ENCODE measurements around the gene POLR3H. TPM values are rescaled to one million over a fixed set of nuclear protein-coding genes. Genes with fewer than 3 reads are reported as not detected.
"Not testable (repeated sequence)": the region's sequence is repeated elsewhere in the genome, so short reads cannot be mapped to it uniquely, and the experiment has no call there.

Gene POLR3H, protein sequence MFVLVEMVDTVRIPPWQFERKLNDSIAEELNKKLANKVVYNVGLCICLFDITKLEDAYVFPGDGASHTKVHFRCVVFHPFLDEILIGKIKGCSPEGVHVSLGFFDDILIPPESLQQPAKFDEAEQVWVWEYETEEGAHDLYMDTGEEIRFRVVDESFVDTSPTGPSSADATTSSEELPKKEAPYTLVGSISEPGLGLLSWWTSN
- total RNA-seq (15.2 TPM), polyA plus RNA-seq (10 to 100 TPM; 12.1 to 21.3 (median 16.9) TPM)

DNA sequence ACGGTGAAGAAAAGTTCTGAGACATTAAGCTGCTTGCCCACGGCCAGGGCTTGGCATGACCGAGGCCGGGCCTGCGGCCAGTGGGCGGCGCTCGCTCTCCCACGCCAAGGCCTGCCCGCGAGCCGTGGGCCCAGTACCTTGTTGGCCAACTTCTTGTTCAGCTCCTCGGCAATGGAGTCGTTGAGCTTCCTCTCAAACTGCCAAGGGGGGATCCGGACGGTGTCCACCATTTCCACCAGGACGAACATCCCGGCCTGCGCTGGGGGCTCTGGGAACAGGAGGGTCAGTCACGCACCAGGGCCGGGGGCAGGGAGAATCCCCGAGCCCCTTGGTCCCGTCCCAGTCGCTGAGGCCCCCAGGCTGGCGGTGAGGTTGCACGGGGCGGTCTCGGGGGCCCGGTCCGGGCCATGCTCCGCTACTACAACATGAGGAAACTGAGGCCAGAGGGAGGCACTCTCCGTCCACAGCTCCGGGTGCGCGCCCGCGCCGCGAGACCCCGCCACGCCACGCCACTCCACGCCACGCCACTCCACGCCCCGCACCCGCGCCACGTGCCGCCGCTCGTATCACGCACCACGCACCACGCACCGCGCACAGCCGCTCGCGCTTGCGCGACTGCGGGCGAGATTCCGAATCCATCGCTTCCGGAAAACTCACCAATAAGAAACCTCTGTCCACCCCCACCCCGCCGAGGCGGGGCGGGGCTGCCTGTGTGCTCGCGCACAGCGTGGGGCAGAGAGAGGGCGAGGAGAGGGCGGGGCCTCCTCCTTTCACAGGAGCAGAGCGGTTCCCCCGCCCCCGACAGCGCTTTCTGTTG, at the start of gene POLR3H:
Gene POLR3H, minus strand, starts transcription at position 617 of the 817 bp plus-strand sequence. Its CDS starts 369 bp downstream, at position 248.
- peak within 1 kb of the TSS; percentile 95 to 99 (median 97) for H3K4me3 Mint-ChIP-seq
- peak within 1 kb of the TSS; percentile 77 for H3K27ac ChIP-seq (ENCODE audit: insufficient read depth, low read length, poor library complexity, severe bottlenecking)
- no peaks in the 10 kb centered on the region for H3K27me3 Mint-ChIP-seq
- H3K9me3 ChIP-seq (ENCODE audit: control insufficient read depth in 2 of 2, low read length in 2 of 2): no peaks in the 10 kb centered on the region
- H3K9me3 Mint-ChIP-seq: no peaks in the 10 kb centered on the region
- ATAC-seq (ENCODE audit: low read depth in 2 of 2) (peak; percentile 97 to 98), DNase-seq (peak; percentile 94 to 98 (median 96))
- H3K36me3 ChIP-seq (ENCODE audit: control insufficient read depth, insufficient read depth, low read length): peaks cover 10% of the 10 kb centered on the region
- peak within 1 kb of the TSS; percentile 88 to 97 (median 94) for H3K27ac Mint-ChIP-seq
- H3K4me1 Mint-ChIP-seq: peaks cover 0 to 51% (median 27%) of the 10 kb centered on the region in 4 donors
- H3K36me3 Mint-ChIP-seq: no peaks in the 10 kb centered on the region
- peak within 1 kb of the TSS; percentile 82 for H3K4me3 ChIP-seq (ENCODE audit: low read depth, low read length)
- H3K4me1 ChIP-seq (ENCODE audit: control insufficient read depth, insufficient read depth, low read length, poor library complexity, severe bottlenecking): peaks cover 13% of the 10 kb centered on the region
- no peaks in the 10 kb centered on the region for H3K27me3 ChIP-seq (ENCODE audit: control insufficient read depth, insufficient read depth, low read length)

DNA sequence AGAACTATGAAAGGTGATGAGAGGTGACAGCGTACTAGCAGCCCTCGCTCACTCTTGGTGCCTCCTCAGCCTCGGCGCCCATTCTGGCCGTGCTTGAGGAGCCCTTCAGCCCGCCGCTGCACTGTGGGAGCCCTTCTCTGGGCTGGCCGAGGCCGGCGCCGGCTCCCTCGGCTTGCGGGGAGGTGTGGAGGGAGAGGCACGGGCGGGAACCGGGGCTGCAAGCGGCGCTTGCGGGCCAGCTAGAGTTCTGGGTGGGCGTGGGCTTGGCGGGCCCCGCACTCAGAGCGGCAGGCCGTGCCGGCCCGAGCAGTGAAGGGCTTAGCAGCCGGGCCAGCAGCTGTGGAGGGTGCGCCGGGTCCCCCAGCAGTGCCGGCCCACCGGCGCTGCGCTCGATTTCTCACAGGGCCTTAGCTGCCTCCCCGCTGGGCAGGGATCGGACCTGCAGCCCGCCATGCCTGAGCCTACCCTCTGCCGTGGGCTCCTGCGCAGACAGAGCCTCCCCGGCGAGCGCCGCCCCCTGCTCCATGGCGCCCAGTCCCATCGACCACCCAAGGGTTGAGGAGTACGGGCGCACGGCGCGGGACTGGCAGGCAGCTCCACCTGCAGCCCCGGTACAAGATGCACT, 49.2 kb upstream of the POLR3H start:
- H3K4me1 ChIP-seq (ENCODE audit: control insufficient read depth, insufficient read depth, low read length, poor library complexity, severe bottlenecking); H3K9me3 ChIP-seq (ENCODE audit: control insufficient read depth in 2 of 2, low read length in 2 of 2); H3K27ac ChIP-seq (ENCODE audit: insufficient read depth, low read length, poor library complexity, severe bottlenecking); H3K27me3 ChIP-seq (ENCODE audit: control insufficient read depth, insufficient read depth, low read length); DNase-seq; H3K36me3 Mint-ChIP-seq; H3K4me3 ChIP-seq (ENCODE audit: low read depth, low read length); ATAC-seq (ENCODE audit: low read depth in 2 of 2); H3K27me3 Mint-ChIP-seq; H3K27ac Mint-ChIP-seq; H3K36me3 ChIP-seq (ENCODE audit: control insufficient read depth, insufficient read depth, low read length); H3K9me3 Mint-ChIP-seq: not testable (repeated sequence)
- H3K4me3 Mint-ChIP-seq: peak overlapping the region in 1 of 4 donors; percentile 44
- H3K4me1 Mint-ChIP-seq: peaks cover 0 to 16% (median 7%) of the 10 kb centered on the region in 4 donors

DNA sequence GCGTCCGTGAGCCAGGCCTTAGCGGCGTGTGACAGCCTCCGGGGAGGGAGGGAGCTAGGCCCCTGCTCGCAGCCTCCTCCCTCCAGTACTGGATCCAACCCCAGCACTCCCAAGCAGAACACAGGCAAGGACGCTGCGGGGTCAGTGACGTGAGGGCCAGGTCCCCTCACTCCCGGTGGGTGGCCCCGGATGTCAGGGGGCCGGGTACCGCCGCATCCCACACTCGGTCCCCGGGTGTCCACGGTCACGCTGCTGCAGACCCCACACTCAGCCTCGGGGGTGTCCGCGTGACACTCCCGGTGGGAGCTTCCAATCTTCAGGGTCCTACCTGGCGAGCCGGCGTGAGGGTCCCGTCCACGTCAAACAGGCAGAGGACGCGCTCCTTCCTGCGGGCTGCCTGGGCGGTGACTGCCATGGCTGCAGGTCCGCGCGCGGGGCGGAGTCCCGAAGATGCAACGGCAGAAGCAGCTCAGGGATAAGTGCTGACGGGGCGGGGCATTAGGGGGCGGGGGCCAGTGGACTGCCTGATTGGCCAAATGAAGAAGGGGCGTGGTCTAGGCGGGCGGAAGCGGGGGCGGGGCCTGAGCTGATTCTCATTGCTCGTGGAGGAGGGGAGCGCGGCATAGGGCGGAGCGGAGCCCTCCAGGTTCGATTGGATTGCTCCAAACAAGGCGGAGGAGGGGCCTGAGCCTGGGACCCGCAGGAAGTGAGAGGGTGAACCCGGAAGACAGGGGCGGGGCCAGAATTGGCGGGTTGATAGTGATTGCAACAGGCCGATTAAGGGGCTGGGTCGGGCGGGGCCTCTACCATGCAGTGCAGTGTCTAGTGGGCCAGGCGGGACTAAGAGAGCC, 45.3 kb upstream of the POLR3H start, which contains the start of gene PMM1:
Gene PMM1, minus strand, starts transcription at position 450 of the 851 bp plus-strand sequence. Its CDS starts 35 bp downstream, at position 415.
- Mint-ChIP-seq H3K27me3 (no peaks in the 10 kb centered on the region), H3K4me3 (peak within 1 kb of the TSS; percentile 87 to 95 (median 93)), H3K4me1 (peaks cover 0 to 32% (median 21%) of the 10 kb centered on the region in 4 donors), H3K27ac (peak within 1 kb of the TSS; percentile 90 to 95 (median 92)), H3K36me3 (no peaks in the 10 kb centered on the region), H3K9me3 (peaks cover 0 to 2% (median 0%) of the 10 kb centered on the region in 7 donors)
- peak within 1 kb of the TSS; percentile 73 for H3K27ac ChIP-seq (ENCODE audit: insufficient read depth, low read length, poor library complexity, severe bottlenecking)
- H3K36me3 ChIP-seq (ENCODE audit: control insufficient read depth, insufficient read depth, low read length): peaks cover 8% of the 10 kb centered on the region
- DNase-seq: peak; percentile 100
- peak; percentile 97 to 98 for ATAC-seq (ENCODE audit: low read depth in 2 of 2)
- peak within 1 kb of the TSS; percentile 67 for H3K4me3 ChIP-seq (ENCODE audit: low read depth, low read length)
- no peaks in the 10 kb centered on the region for H3K27me3 ChIP-seq (ENCODE audit: control insufficient read depth, insufficient read depth, low read length)
- H3K4me1 ChIP-seq (ENCODE audit: control insufficient read depth, insufficient read depth, low read length, poor library complexity, severe bottlenecking): peaks cover 18% of the 10 kb centered on the region
- no peaks in the 10 kb centered on the region for H3K9me3 ChIP-seq (ENCODE audit: control insufficient read depth in 2 of 2, low read length in 2 of 2)

DNA sequence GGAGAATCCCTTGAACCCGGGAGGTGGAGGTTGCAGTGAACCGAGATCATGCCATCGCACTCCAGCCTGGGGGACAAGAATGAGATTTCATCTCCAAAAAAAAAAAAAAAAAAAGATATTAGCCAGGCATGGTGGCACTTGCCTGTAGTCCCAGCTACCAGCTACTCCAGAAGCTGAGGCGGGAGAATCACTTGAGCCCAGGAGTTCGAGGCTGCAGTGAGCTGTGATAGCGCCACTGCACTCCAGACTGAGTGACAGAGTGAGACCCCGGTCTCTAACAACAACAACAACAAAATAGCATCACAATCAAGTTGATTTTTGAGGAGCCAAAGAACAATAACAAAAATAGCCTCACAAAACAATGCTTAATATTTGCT, 43.1 kb upstream of the POLR3H start:
- Mint-ChIP-seq H3K4me3 (peak overlapping the region in 3 of 4 donors; percentile 33 to 88 (median 87)), H3K4me1 (peaks cover 0 to 37% (median 23%) of the 10 kb centered on the region in 4 donors), H3K27me3 (no peaks in the 10 kb centered on the region), H3K36me3 (peaks cover 15% of the 10 kb centered on the region), H3K9me3 (peaks cover 0 to 2% (median 0%) of the 10 kb centered on the region in 7 donors), H3K27ac (peak overlapping the region in 1 of 3 donors; percentile 17)
- H3K9me3 ChIP-seq (ENCODE audit: control insufficient read depth in 2 of 2, low read length in 2 of 2): no peaks in the 10 kb centered on the region
- H3K4me1 ChIP-seq (ENCODE audit: control insufficient read depth, insufficient read depth, low read length, poor library complexity, severe bottlenecking): peaks cover 18% of the 10 kb centered on the region
- ATAC-seq (ENCODE audit: low read depth in 2 of 2): no peak
- no peak overlapping the region for H3K27ac ChIP-seq (ENCODE audit: insufficient read depth, low read length, poor library complexity, severe bottlenecking)
- no peak for DNase-seq
- no peaks in the 10 kb centered on the region for H3K27me3 ChIP-seq (ENCODE audit: control insufficient read depth, insufficient read depth, low read length)
- H3K36me3 ChIP-seq (ENCODE audit: control insufficient read depth, insufficient read depth, low read length): peaks cover 28% of the 10 kb centered on the region
- no peak overlapping the region for H3K4me3 ChIP-seq (ENCODE audit: low read depth, low read length)

DNA sequence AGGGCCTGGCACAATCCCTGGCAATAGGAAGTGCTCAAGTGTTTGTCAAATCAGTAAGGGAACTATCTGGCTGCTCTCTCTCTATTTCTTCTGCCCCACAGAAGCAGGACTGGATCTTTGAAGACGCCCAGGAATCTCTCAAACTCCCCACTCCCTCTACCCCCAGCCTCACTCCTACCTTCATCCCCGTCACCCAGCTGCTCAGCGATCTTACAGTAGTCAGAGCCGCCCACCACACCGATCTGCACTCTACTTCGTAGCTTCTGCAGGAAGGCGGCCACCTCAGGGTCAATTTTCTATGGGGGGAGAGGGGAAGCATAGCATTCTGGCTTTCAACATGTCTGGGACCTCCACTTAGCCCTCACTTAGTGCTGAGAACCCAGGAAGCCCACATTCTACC, 41.6 kb upstream of the POLR3H start:
- Mint-ChIP-seq H3K36me3 (peaks cover 16% of the 10 kb centered on the region), H3K27ac (peak overlapping the region in 2 of 3 donors; percentile 3 to 60), H3K27me3 (no peaks in the 10 kb centered on the region), H3K9me3 (peaks cover 0 to 2% (median 0%) of the 10 kb centered on the region in 7 donors), H3K4me1 (peaks cover 0 to 37% (median 23%) of the 10 kb centered on the region in 4 donors), H3K4me3 (peak overlapping the region in 1 of 4 donors; percentile 10)
- DNase-seq (no peak), ATAC-seq (ENCODE audit: low read depth in 2 of 2) (no peak)
- Histone ChIP-seq H3K27me3 (ENCODE audit: control insufficient read depth, insufficient read depth, low read length) (no peaks in the 10 kb centered on the region), H3K4me1 (ENCODE audit: control insufficient read depth, insufficient read depth, low read length, poor library complexity, severe bottlenecking) (peaks cover 18% of the 10 kb centered on the region), H3K9me3 (ENCODE audit: control insufficient read depth in 2 of 2, low read length in 2 of 2) (no peaks in the 10 kb centered on the region), H3K27ac (ENCODE audit: insufficient read depth, low read length, poor library complexity, severe bottlenecking) (no peak overlapping the region), H3K4me3 (ENCODE audit: low read depth, low read length) (no peak overlapping the region), H3K36me3 (ENCODE audit: control insufficient read depth, insufficient read depth, low read length) (peaks cover 35% of the 10 kb centered on the region)

DNA sequence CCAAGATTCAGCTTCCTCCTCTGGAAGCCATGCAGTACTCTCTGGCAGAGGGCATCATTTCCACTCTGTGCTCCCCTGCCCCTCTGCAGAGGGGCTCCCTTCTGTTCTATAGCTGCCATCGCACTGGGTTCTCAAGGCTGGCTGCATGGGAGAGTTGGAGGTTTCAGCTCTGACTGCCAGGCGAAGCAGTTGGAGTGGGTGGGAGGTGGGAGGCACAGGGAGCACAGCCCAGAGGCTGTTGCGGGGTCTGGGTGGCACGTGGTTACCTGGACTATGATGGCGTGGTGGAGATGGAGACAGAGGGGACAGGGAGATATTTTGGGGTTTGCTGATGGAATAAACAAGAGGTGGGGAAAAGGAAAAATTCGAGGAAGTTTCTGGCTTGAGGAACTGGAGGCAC, 40.6 kb upstream of the POLR3H start:
- no peak for DNase-seq
- Mint-ChIP-seq H3K27me3 (no peaks in the 10 kb centered on the region), H3K36me3 (peaks cover 19% of the 10 kb centered on the region), H3K9me3 (peaks cover 0 to 2% (median 0%) of the 10 kb centered on the region in 7 donors), H3K4me3 (no peak overlapping the region), H3K27ac (no peak overlapping the region), H3K4me1 (peaks cover 0 to 34% (median 21%) of the 10 kb centered on the region in 4 donors)
- H3K4me1 ChIP-seq (ENCODE audit: control insufficient read depth, insufficient read depth, low read length, poor library complexity, severe bottlenecking): peaks cover 18% of the 10 kb centered on the region
- peaks cover 40% of the 10 kb centered on the region for H3K36me3 ChIP-seq (ENCODE audit: control insufficient read depth, insufficient read depth, low read length)
- no peak overlapping the region for H3K4me3 ChIP-seq (ENCODE audit: low read depth, low read length)
- no peak for ATAC-seq (ENCODE audit: low read depth in 2 of 2)
- no peaks in the 10 kb centered on the region for H3K9me3 ChIP-seq (ENCODE audit: control insufficient read depth in 2 of 2, low read length in 2 of 2)
- H3K27ac ChIP-seq (ENCODE audit: insufficient read depth, low read length, poor library complexity, severe bottlenecking): no peak overlapping the region
- H3K27me3 ChIP-seq (ENCODE audit: control insufficient read depth, insufficient read depth, low read length): no peaks in the 10 kb centered on the region

DNA sequence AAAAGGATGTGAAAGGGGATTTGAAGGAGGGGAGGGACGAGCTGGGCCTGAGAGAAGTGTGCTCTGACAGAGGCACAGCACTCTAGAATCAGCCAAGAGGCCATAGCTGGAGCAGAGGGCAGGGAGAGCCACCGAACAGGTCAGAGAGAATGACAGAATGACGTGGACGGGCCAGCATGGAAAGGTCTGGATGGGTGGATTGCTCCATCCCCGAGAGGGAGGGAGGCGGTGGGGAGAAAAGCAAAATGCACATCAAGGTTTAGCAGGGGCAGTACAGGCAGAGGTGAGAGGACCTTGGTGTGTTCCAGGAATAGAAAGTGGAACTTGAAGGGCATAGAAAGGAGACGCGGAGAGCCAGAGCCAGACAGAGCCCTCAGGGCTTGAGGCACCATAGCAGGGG, 38.4 kb upstream of the POLR3H start:
- peaks cover 0 to 15% (median 9%) of the 10 kb centered on the region in 4 donors for H3K4me1 Mint-ChIP-seq
- H3K27ac Mint-ChIP-seq: peak overlapping the region in 1 of 3 donors; percentile 59

More for the DNA sequence above, 38.4 kb upstream of the POLR3H start:
- Histone ChIP-seq H3K27me3 (ENCODE audit: control insufficient read depth, insufficient read depth, low read length) (no peaks in the 10 kb centered on the region), H3K4me3 (ENCODE audit: low read depth, low read length) (no peak overlapping the region), H3K36me3 (ENCODE audit: control insufficient read depth, insufficient read depth, low read length) (peaks cover 53% of the 10 kb centered on the region), H3K4me1 (ENCODE audit: control insufficient read depth, insufficient read depth, low read length, poor library complexity, severe bottlenecking) (peaks cover 2% of the 10 kb centered on the region), H3K27ac (ENCODE audit: insufficient read depth, low read length, poor library complexity, severe bottlenecking) (no peak overlapping the region), H3K9me3 (ENCODE audit: control insufficient read depth in 2 of 2, low read length in 2 of 2) (no peaks in the 10 kb centered on the region)
- ATAC-seq (ENCODE audit: low read depth in 2 of 2): no peak
- Mint-ChIP-seq H3K27me3 (no peaks in the 10 kb centered on the region), H3K9me3 (peaks cover 0 to 2% (median 0%) of the 10 kb centered on the region in 7 donors), H3K36me3 (peaks cover 27% of the 10 kb centered on the region), H3K4me3 (peak overlapping the region in 1 of 4 donors; percentile 52)
- DNase-seq: no peak

Measured in CD4-positive, CD25-positive, alpha-beta regulatory T cell (primary cell).